HG03066 (cell line): ENCODE results near the gene PCDHA12.
"Not testable (repeated sequence)": the region's sequence is repeated elsewhere in the genome, so short reads cannot be mapped to it uniquely, and the experiment has no call there.

Source experiments
- ATAC-seq: cut with Tn5 transposase; IDR thresholded peaks from one replicate; pipeline ENCODE4 v1.9.1; 2021; ENCODE audit warnings: low read depth; ENCODE audit not compliant: unreplicated experiment

PCDHA12 gene

DNA sequence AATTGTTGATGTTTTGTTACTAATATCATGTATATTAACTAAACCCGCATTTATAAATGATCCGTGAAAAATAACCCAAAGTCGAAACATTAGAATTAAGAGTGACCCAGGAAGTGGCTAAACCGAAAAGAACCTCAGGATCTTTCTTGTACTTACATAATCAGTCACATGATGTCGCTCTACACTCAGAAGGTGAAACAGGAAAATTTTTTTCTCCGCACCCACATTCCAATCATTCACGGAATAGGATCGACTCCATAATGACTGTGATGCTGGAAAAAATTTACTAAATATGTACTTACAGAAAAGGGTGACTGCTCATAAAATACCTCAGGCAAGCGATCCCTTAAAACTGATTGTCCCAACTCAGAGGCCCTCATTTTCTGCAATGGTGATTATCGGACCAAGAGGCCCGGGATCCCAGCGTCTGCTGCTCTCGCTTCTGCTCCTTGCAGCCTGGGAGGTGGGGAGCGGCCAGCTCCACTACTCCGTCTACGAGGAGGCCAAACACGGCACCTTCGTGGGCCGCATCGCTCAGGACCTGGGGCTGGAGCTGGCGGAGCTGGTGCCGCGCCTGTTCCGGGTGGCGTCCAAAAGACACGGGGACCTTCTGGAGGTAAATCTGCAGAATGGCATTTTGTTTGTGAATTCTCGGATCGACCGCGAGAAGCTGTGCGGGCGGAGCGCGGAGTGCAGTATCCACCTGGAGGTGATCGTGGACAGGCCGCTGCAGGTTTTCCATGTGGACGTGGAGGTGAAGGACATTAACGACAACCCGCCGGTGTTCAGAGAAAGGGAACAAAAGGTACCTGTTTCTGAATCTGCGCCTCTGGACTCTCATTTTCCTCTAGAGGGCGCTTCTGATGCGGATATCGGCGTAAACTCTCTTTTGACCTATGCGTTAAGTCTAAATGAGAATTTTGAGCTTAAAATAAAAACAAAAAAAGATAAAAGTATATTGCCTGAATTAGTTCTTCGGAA lies at the start of gene PCDHA12:
Gene PCDHA12 (plus strand): TSS at position 224 of the 981 bp plus-strand sequence. CDS start 165 bp downstream, at position 389.
- no peak for ATAC-seq

GRCh38 chr5:140827704-140828361 lies 47.3 kb upstream of the PCDHA12 start, which contains the start of gene PCDHA6:
Gene PCDHA6 (plus strand): TSS chr5:140827960. CDS start chr5:140828092, 132 bp downstream.
- ATAC-seq = no peak

DNA sequence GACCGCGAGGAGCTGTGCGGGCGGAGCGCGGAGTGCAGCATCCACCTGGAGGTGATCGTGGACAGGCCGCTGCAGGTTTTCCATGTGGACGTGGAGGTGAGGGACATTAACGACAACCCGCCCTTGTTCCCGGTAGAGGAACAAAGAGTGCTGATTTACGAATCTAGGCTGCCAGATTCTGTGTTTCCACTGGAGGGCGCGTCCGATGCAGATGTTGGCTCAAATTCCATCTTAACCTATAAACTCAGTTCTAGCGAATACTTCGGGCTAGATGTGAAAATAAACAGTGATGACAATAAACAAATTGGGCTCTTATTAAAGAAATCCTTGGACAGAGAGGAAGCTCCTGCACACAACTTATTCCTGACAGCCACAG lies 46.8 kb upstream of the PCDHA12 start:
- no peak for ATAC-seq

GRCh38 chr5:140829511-140830501 lies 45.3 kb upstream of the PCDHA12 start:
- ATAC-seq = not testable (repeated sequence)

DNA sequence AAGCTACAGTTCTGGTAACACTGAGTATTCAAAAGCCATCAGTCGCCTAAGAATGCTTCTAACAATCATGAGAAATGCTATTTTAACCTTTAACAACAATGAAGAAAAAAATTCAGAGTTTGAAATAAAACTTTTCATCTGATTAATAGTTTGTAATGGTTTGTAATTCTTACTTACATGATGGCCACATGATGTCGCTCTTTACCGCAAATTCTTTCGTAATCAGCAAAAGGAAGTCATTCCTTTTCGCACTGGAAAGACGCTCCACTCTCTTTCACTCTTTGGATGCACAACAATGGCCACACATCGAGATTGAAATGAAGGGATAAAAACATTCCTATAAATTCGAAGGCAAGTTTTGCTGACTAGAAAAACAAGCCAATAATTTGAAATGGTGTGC lies 41.1 kb upstream of the PCDHA12 start, which contains the start of gene PCDHA7:
Gene PCDHA7 (plus strand): TSS at position 277 of the 400 bp plus-strand sequence. CDS start 115 bp downstream, at position 392.
- no peak for ATAC-seq

- not testable (repeated sequence) for ATAC-seq
These were observed 40.6 kb upstream of the PCDHA12 start for GRCh38 chr5:140834439-140835008.

- ATAC-seq = no peak
These were observed 39.2 kb upstream of the PCDHA12 start for GRCh38 chr5:140835622-140836510.

- no peak for ATAC-seq
These were observed 33.8 kb upstream of the PCDHA12 start, which contains the start of gene PCDHA8 for GRCh38 chr5:140840978-140841962. Gene PCDHA8 (plus strand): TSS chr5:140841187. CDS start chr5:140841322, 135 bp downstream.

- no peak for ATAC-seq
These were observed 32.0 kb upstream of the PCDHA12 start for GRCh38 chr5:140842798-140843733.

DNA sequence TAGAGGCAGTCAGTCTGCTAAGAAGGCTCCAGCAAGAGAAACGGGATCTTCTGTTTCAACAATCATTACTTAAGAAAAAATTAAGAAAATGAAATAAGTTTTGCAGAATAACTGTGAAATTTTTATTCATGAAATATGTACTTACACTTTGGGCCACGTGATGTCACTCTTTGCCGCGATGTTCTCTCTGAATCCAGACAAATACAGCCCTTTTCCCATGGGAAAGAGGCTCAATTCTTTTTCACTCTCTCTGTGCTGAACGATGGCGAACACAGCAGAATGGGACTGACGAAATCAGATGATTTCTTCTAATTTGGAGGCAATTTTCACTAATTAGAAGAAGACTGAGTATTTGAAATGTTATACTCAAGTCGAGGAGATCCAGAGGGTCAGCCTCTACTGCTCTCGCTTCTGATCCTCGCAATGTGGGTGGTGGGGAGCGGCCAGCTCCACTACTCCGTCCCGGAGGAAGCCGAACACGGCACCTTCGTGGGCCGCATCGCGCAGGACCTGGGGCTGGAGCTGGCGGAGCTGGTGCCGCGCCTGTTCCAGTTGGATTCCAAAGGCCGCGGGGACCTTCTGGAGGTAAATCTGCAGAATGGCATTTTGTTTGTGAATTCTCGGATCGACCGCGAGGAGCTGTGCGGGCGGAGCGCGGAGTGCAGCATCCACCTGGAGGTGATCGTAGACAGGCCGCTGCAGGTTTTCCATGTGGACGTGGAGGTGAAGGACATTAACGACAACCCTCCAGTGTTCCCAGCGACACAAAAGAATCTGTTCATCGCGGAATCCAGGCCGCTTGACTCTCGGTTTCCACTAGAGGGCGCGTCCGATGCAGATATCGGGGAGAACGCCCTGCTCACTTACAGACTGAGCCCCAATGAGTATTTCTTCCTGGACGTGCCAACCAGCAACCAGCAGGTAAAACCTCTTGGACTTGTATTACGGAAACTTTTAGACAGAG lies 26.7 kb upstream of the PCDHA12 start, which contains the start of gene PCDHA9:
Gene PCDHA9 (plus strand): TSS at position 244 of the 964 bp plus-strand sequence. CDS start 114 bp downstream, at position 358.
- not testable (repeated sequence) for ATAC-seq

DNA sequence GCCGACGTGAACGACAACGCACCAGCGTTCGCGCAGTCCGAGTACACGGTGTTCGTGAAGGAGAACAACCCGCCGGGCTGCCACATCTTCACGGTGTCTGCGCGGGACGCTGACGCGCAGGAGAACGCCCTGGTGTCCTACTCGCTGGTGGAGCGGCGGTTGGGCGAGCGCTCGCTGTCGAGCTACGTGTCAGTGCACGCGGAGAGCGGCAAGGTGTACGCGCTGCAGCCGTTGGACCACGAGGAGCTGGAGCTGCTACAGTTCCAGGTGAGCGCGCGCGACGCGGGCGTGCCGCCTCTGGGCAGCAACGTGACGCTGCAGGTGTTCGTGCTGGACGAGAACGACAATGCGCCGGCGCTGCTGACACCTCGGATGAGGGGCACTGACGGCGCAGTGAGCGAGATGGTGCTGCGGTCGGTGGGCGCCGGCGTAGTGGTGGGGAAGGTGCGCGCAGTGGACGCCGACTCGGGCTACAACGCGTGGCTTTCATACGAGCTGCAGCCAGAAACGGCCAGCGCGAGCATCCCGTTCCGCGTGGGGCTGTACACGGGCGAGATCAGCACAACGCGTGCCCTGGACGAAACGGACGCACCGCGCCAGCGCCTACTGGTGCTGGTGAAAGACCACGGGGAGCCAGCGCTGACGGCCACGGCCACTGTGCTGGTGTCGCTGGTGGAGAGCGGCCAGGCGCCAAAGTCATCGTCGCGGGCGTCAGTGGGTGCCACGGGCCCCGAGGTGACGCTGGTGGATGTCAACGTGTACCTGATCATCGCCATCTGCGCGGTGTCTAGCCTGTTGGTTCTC lies 25.1 kb upstream of the PCDHA12 start:
- not testable (repeated sequence) for ATAC-seq

DNA sequence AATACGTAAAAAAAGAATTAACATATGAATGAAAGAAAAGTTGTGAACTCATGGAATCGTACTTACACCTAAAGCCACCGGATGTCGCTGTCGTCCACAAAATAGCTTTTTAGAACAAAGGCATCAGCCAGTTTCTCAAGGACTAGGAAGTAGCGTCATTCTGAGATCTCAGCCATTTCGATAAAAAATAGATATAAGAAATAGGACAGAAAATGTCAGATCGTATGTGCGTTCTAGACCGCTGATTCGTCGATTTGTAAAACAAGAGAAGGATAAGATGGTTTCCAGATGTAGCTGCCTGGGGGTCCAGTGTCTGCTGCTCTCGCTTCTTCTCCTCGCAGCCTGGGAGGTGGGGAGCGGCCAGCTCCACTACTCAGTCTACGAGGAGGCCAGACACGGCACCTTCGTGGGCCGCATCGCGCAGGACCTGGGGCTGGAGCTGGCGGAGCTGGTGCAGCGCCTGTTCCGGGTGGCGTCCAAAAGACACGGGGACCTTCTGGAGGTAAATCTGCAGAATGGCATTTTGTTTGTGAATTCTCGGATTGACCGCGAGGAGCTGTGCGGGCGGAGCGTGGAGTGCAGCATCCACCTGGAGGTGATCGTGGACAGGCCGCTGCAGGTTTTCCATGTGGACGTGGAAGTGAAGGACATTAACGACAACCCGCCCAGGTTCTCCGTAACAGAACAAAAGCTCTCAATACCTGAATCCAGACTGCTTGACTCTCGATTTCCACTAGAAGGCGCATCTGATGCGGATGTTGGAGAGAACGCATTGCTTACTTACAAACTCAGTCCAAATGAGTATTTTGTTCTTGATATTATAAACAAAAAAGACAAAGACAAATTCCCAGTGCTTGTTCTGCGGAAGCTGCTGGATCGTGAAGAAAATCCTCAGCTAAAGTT lies 19.1 kb upstream of the PCDHA12 start, which contains the start of gene PCDHA10:
Gene PCDHA10 (plus strand): TSS at position 126 of the 903 bp plus-strand sequence. CDS start 152 bp downstream, at position 278.
- ATAC-seq = no peak
